ENCODE data around the gene C12orf43. TPM values are rescaled to one million over a fixed set of nuclear protein-coding genes. Genes with fewer than 3 reads are reported as not detected.

C12orf43 gene
- total RNA-seq, 2 experiments from 2014 or later: 19.8 to 20.7 TPM

GRCh38 chr12:121013715-121014114 is 2.6 kb downstream of the C12orf43 start:
- POLR2A ChIA-PET: interaction anchor here (1.4 kb wide), 1 partner anchor 15 kb away, joined by 4 read pairs; no protein-coding TSS in a partner anchor

GRCh38 chr12:121011820-121012219 is 4.5 kb downstream of the C12orf43 start:
- ChIA-PET CTCF (no interaction called here), POLR2A (no interaction called here)
- peaks cover 23% of the 10 kb centered on the region for H3K4me1 Mint-ChIP-seq (ENCODE audit: low read depth)
- TF ChIP-seq CTCF (IDR thresholded peaks at IDR 0.05): no peak
- no peaks in the 10 kb centered on the region for H3K9me3 Mint-ChIP-seq
- H3K4me3 Mint-ChIP-seq: no peak overlapping the region
- no peaks in the 10 kb centered on the region for H3K27me3 Mint-ChIP-seq
- DNase-seq (no peak), ATAC-seq (no peak)
- intact Hi-C loops (cut with micrococcal nuclease): loop anchor here (5.0 kb wide), 1 partner anchor 80 kb away; no protein-coding TSS in a partner anchor
- H3K36me3 Mint-ChIP-seq (ENCODE audit: low read depth): peaks cover 39% of the 10 kb centered on the region
- H3K27ac Mint-ChIP-seq: no peak overlapping the region

More at GRCh38 chr12:121013715-121014114, 2.6 kb downstream of the C12orf43 start:
- ATAC-seq (no peak), DNase-seq (no peak)
- H3K4me1 Mint-ChIP-seq (ENCODE audit: low read depth): peaks cover 23% of the 10 kb centered on the region
- peaks cover 26% of the 10 kb centered on the region for H3K36me3 Mint-ChIP-seq (ENCODE audit: low read depth)
- H3K9me3 Mint-ChIP-seq: no peaks in the 10 kb centered on the region
- H3K4me3 Mint-ChIP-seq: no peak overlapping the region
- CTCF ChIA-PET: interaction anchor here (0.6 to 2.8 kb wide), 7 partner anchors 8 to 214 kb away, joined by 3 to 6 read pairs (median 4); no protein-coding TSS in a partner anchor
- no peaks in the 10 kb centered on the region for H3K27me3 Mint-ChIP-seq
- intact Hi-C loops (cut with micrococcal nuclease): loop anchor here (5.0 kb wide), 1 partner anchor 79 kb away; no protein-coding TSS in a partner anchor
- no peak for TF ChIP-seq CTCF (IDR thresholded peaks at IDR 0.05)
- no peak overlapping the region for H3K27ac Mint-ChIP-seq

- Mint-ChIP-seq H3K4me1 (ENCODE audit: low read depth) (peaks cover 19% of the 10 kb centered on the region), H3K36me3 (ENCODE audit: low read depth) (peaks cover 40% of the 10 kb centered on the region), H3K4me3 (no peak overlapping the region), H3K27me3 (no peaks in the 10 kb centered on the region), H3K9me3 (no peaks in the 10 kb centered on the region), H3K27ac (no peak overlapping the region)
- DNase-seq (no peak), ATAC-seq (no peak)
- POLR2A ChIA-PET: interaction anchor here (0.6 to 1.2 kb wide), 2 partner anchors 9 to 75 kb away, joined by 3 read pairs; no protein-coding TSS in a partner anchor
- CTCF ChIA-PET: interaction anchor here (1.5 to 7.5 kb wide), 2 partner anchors 19 to 49 kb away, joined by 3 to 88 read pairs; no protein-coding TSS in a partner anchor
- intact Hi-C loops (cut with micrococcal nuclease): loop anchor here (5.0 kb wide), 1 partner anchor 81 kb away; no protein-coding TSS in a partner anchor
- TF ChIP-seq CTCF (IDR thresholded peaks at IDR 0.05): no peak
These were observed 5.4 kb downstream of the C12orf43 start for GRCh38 chr12:121010860-121011259.

- no peak for ATAC-seq
- POLR2A ChIA-PET: interaction anchor here (0.9 to 1.3 kb wide), 3 partner anchors 19 to 125 kb away, joined by 3 to 5 read pairs (median 4); no protein-coding TSS in a partner anchor
- no peak for DNase-seq
- Mint-ChIP-seq H3K9me3 (no peaks in the 10 kb centered on the region), H3K27ac (no peak overlapping the region), H3K36me3 (ENCODE audit: low read depth) (peaks cover 49% of the 10 kb centered on the region), H3K27me3 (no peaks in the 10 kb centered on the region), H3K4me1 (ENCODE audit: low read depth) (peaks cover 11% of the 10 kb centered on the region), H3K4me3 (no peak overlapping the region)
- intact Hi-C loops (cut with micrococcal nuclease): loop anchor here (5.0 kb wide), 1 partner anchor 83 kb away; no protein-coding TSS in a partner anchor
- CTCF ChIA-PET: interaction anchor here (1.5 to 7.5 kb wide), 2 partner anchors 18 to 51 kb away, joined by 3 to 88 read pairs; no protein-coding TSS in a partner anchor
- TF ChIP-seq CTCF (IDR thresholded peaks at IDR 0.05): no peak
These were observed 6.5 kb downstream of the C12orf43 start for GRCh38 chr12:121009741-121010140.

Measured in activated CD8-positive, alpha-beta T cell treated with anti-CD3 and anti-CD28 coated beads for 36 hours (primary cell).